ENCODE measurements around the gene NEK6. TPM values are rescaled to one million over a fixed set of nuclear protein-coding genes. Genes with fewer than 3 reads are reported as not detected.

NEK6 gene
- polyA plus RNA-seq, 1 experiment, result 128 TPM

GRCh38 chr9:124326378-124326777 is 68.6 kb downstream of the NEK6 start:
- no peak for DNase-seq (ENCODE audit: low read depth, low spot score)
- Histone ChIP-seq H3K9me3 (ENCODE audit: control insufficient read depth, insufficient read depth, low read length) (no peaks in the 10 kb centered on the region; the same call in 1 of the 2 replicates), H3K27ac (ENCODE audit: low read depth, low read length) (no peak overlapping the region), H3K4me3 (ENCODE audit: low read depth, low read length) (no peak overlapping the region), H3K27me3 (ENCODE audit: control insufficient read depth, insufficient read depth, low read length) (no peaks in the 10 kb centered on the region)
- ChIA-PET CTCF (interaction anchor here (1.4 kb wide), 1 partner anchor 199 kb away, joined by 5 read pairs; no protein-coding TSS in a partner anchor), POLR2A (interaction anchor here (0.6 kb wide), 1 partner anchor 926 kb away, joined by 5 read pairs; no protein-coding TSS in a partner anchor)
- TF ChIP-seq CTCF (IDR thresholded peaks at IDR 0.05; ENCODE audit: low read depth, low read length), result no peak

- Histone ChIP-seq H3K27me3 (ENCODE audit: control insufficient read depth, insufficient read depth, low read length) (no peaks in the 10 kb centered on the region), H3K27ac (ENCODE audit: low read depth, low read length) (no peak overlapping the region), H3K4me3 (ENCODE audit: low read depth, low read length) (no peak overlapping the region), H3K9me3 (ENCODE audit: control insufficient read depth, insufficient read depth, low read length) (no peaks in the 10 kb centered on the region; the same call in 1 of the 2 replicates)
- no peak for TF ChIP-seq CTCF (IDR thresholded peaks at IDR 0.05; ENCODE audit: low read depth, low read length)
- ChIA-PET CTCF (interaction anchor here (1.1 kb wide), 1 partner anchor 201 kb away, joined by 3 read pairs; no protein-coding TSS in a partner anchor), POLR2A (no interaction called here)
- no peak for DNase-seq (ENCODE audit: low read depth, low spot score)
Measured at GRCh38 chr9:124327491-124327890, 69.7 kb downstream of the NEK6 start.

- H3K27me3 ChIP-seq (ENCODE audit: control insufficient read depth, insufficient read depth, low read length), result no peaks in the 10 kb centered on the region
- DNase-seq (ENCODE audit: low read depth, low spot score), result no peak
- H3K27ac ChIP-seq (ENCODE audit: low read depth, low read length), result no peak overlapping the region
- no peaks in the 10 kb centered on the region; the same call in 1 of the 2 replicates for H3K9me3 ChIP-seq (ENCODE audit: control insufficient read depth, insufficient read depth, low read length)
- ChIA-PET CTCF (interaction anchor here (1.1 kb wide), 1 partner anchor 202 kb away, joined by 3 read pairs; no protein-coding TSS in a partner anchor), POLR2A (no interaction called here)
- no peak for TF ChIP-seq CTCF (IDR thresholded peaks at IDR 0.05; ENCODE audit: low read depth, low read length)
- H3K4me3 ChIP-seq (ENCODE audit: low read depth, low read length), result no peak overlapping the region
Measured at GRCh38 chr9:124328285-124328684, 70.5 kb downstream of the NEK6 start.

- ChIA-PET POLR2A (no interaction called here), CTCF (interaction anchor here (1.0 kb wide), 1 partner anchor 9 kb away, joined by 5 read pairs; no protein-coding TSS in a partner anchor)
- Histone ChIP-seq H3K27ac (ENCODE audit: low read depth, low read length) (no peak overlapping the region), H3K4me3 (ENCODE audit: low read depth, low read length) (no peak overlapping the region), H3K9me3 (ENCODE audit: control insufficient read depth, insufficient read depth, low read length) (no peaks in the 10 kb centered on the region; the same call in 1 of the 2 replicates), H3K27me3 (ENCODE audit: control insufficient read depth, insufficient read depth, low read length) (no peaks in the 10 kb centered on the region)
- no peak for DNase-seq (ENCODE audit: low read depth, low spot score)
- no peak for TF ChIP-seq CTCF (IDR thresholded peaks at IDR 0.05; ENCODE audit: low read depth, low read length)
Measured at GRCh38 chr9:124329206-124329792, 71.5 kb downstream of the NEK6 start.

- DNase-seq (ENCODE audit: low read depth, low spot score), result no peak
- no peak for TF ChIP-seq CTCF (IDR thresholded peaks at IDR 0.05; ENCODE audit: low read depth, low read length)
- no peak overlapping the region for H3K27ac ChIP-seq (ENCODE audit: low read depth, low read length)
- no peak overlapping the region for H3K4me3 ChIP-seq (ENCODE audit: low read depth, low read length)
- H3K27me3 ChIP-seq (ENCODE audit: control insufficient read depth, insufficient read depth, low read length), result no peaks in the 10 kb centered on the region
- H3K9me3 ChIP-seq (ENCODE audit: control insufficient read depth, insufficient read depth, low read length), result no peaks in the 10 kb centered on the region; the same call in 1 of the 2 replicates
- CTCF ChIA-PET, result interaction anchor here (1.0 to 1.4 kb wide), 2 partner anchors 9 to 10 kb away, joined by 4 to 5 read pairs; no protein-coding TSS in a partner anchor
- POLR2A ChIA-PET, result no interaction called here
Measured at GRCh38 chr9:124330011-124330697, 72.4 kb downstream of the NEK6 start.

All from AG04450 (cell line).